Activated CD8-positive, alpha-beta memory T cell treated with anti-CD3 and anti-CD28 coated beads for 36 hours (primary cell): Measurements from ENCODE around the gene RAB8B. TPM values are rescaled to one million over a fixed set of nuclear protein-coding genes. Genes with fewer than 3 reads are reported as not detected.

Source experiments
- CTCF ChIA-PET: fragments of 350-600 bp; sonication (Branson Sonifier 250); formaldehyde crosslinking; loops from one replicate; lab custom pipeline; 2021; ENCODE audit warnings: antibody characterized with exemption; lab: Charles Lee
- POLR2A ChIA-PET: fragments of 350-600 bp; sonication (Branson Sonifier 250); formaldehyde crosslinking; loops from one replicate; lab custom pipeline; 2021; ENCODE audit warnings: antibody characterized with exemption; lab: Charles Lee
- total RNA-seq, 2 experiments: library from RNA; stranded (reverse); gene quantifications; one replicate each; pipeline ENCODE4 v1.2.3, GENCODE V29; 2021

Gene RAB8B
- total RNA-seq, 2 experiments from 2014 or later, result 156 to 165 TPM

DNA sequence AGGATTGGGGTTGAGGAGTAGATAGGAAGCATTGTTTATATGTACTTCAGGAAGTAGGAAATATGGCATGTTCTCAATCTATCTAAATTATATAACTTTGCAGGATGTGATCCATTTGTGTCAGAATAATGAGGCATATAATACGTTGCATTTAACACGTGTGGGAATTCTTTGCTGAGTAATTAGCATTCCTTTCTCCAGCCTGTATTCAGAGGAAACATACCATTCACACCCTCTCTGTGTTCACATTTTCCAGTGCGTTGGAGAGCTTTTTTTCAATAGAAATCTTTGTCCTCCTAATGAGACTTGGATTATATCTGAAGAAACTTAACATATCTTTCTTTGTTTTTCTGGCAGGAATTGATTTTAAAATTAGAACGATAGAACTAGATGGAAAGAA lies 55.0 kb downstream of the RAB8B start:
- ChIA-PET POLR2A (no interaction called here), CTCF (no interaction called here)

GRCh38 chr15:63244976-63245645 lies 55.7 kb downstream of the RAB8B start:
- CTCF ChIA-PET, result no interaction called here
- POLR2A ChIA-PET, result no interaction called here

- CTCF ChIA-PET, result interaction anchor here (1.1 kb wide), 1 partner anchor 15 kb away, joined by 3 read pairs; no protein-coding TSS in a partner anchor
- POLR2A ChIA-PET, result no interaction called here
These were observed 57.5 kb downstream of the RAB8B start for GRCh38 chr15:63246691-63247469.

- ChIA-PET CTCF (no interaction called here), POLR2A (no interaction called here)
These were observed 61.0 kb downstream of the RAB8B start for GRCh38 chr15:63250312-63250965.

- CTCF ChIA-PET, result no interaction called here
- POLR2A ChIA-PET, result no interaction called here
These were observed 62.3 kb downstream of the RAB8B start for GRCh38 chr15:63251701-63252100.

DNA sequence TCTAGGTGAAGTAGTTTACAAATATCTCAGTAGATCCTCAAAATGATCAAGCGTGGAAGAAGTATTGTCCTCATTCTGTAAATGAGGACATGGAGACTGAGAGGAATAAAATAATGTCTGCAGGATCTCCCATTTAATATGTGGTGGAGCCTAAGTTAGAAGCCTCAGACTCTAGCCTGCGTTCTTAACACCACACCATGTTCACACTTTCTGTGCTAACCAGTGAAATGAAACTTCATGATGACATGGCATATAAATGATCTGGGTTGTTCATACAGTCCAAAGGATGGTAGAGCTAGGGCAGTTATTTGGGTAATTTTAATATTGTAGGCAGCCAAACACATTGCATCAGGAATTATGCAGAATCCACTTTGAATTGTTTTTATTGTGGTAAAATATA lies 62.9 kb downstream of the RAB8B start:
- POLR2A ChIA-PET, result no interaction called here
- CTCF ChIA-PET, result no interaction called here

GRCh38 chr15:63254991-63255390 lies 65.6 kb downstream of the RAB8B start:
- CTCF ChIA-PET, result no interaction called here

DNA sequence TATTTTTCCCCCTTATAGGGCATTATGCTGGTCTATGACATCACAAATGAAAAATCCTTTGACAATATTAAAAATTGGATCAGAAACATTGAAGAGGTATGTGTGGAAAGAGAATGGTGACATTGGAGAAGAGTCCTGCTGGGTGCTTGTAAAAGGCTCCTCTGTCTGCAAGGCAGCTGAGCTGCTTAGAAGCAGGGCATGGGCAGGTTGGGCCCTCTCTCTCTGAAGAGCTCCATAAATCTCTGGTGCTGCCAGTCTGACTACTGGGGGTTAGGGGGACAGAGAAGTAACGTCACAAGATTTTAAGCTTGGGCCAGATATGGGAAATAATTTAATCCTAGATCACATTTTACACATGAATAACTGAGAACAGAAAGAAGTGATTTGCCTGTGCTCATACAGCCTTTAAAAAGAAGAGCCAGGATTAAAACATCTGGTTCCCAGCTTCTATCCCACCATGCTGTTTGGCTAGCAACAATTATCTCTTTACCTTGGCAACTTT lies 66.1 kb downstream of the RAB8B start:
- ChIA-PET CTCF (no interaction called here), POLR2A (no interaction called here)

More at GRCh38 chr15:63254991-63255390, 65.6 kb downstream of the RAB8B start:
- POLR2A ChIA-PET, result no interaction called here

- ChIA-PET POLR2A (no interaction called here), CTCF (no interaction called here)
These were observed 67.2 kb downstream of the RAB8B start for GRCh38 chr15:63256433-63257274.

DNA sequence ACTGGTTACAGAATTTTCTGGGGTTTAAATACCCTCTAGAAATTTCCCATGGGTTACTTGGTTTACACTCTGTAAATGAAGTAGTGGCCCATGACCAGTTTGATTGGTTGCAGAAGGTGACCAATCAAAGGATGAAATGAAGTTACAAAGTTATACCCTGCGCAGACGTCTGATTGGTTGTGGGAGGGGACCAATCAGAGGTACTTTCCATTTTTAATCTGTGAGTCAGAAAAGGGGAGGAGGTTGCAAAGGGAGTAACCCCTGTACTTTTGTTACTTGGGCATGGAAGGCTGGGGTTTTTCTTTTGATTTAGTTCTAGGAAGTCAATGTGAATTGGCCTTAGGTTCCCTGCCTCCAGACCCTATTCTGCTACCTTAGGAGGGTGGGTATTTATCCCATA lies 69.3 kb downstream of the RAB8B start:
- ChIA-PET CTCF (no interaction called here), POLR2A (no interaction called here)

DNA sequence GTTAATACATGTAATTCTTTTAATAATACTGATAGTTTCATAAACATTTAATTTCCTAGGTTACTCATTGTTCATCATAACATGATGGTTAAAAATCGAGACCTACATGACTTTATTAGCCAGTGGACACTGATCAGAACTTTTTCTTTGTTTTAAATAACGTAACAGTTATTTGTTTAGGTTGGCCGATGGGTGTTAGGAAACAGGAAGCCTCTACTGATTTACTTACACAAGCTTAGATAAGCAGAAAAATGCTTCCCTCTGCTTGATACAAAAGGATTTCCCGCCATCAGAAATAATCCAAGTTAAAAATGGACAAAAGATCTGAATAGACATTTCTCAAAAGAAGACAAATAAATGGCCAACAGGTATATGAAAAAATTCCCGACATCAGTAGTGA lies 71.4 kb downstream of the RAB8B start:
- POLR2A ChIA-PET, result no interaction called here
- CTCF ChIA-PET, result interaction anchor here (1.7 kb wide), 1 partner anchor 67 kb away, joined by 3 read pairs; no protein-coding TSS in a partner anchor

DNA sequence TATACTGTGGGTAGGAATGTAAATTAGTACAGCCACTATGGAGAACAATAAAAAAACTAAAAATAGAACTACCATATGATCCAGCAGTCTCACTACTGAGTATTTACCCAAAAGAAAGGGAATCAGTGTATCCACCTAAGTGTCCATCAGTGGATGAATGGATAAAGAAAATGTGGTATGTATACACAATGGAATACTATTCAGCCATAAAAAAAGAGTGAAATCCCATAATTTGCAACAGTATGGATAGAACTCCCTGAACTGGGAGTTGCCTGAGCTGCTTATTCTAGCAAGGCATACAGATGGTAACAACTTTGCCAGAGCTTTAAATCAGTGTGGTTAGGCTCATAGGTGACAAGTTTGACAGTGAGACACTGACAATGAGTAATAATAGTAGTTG lies 71.9 kb downstream of the RAB8B start:
- POLR2A ChIA-PET, result no interaction called here
- CTCF ChIA-PET, result interaction anchor here (1.2 kb wide), 1 partner anchor 14 kb away, joined by 3 read pairs; no protein-coding TSS in a partner anchor

DNA sequence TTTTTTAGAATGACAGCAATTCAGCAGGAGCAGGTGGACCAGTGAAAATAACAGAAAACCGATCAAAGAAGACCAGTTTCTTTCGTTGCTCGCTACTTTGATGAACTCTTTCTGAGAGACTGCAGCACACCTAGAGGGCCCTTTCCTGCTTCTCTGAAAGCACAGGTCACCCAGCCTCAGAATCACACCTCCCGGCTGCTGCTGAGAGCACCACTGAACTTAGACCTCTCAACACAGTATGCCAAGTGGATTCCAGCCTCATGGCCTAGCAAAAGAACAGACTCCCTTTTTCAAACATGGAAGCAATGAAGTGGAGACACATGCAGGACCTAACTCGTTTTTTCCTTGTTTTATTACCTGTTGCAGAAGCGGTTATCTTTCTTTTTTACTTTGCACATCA lies 74.1 kb downstream of the RAB8B start:
- POLR2A ChIA-PET, result no interaction called here
- CTCF ChIA-PET, result interaction anchor here (0.6 kb wide), 1 partner anchor 161 kb away, joined by 3 read pairs; no protein-coding TSS in a partner anchor

DNA sequence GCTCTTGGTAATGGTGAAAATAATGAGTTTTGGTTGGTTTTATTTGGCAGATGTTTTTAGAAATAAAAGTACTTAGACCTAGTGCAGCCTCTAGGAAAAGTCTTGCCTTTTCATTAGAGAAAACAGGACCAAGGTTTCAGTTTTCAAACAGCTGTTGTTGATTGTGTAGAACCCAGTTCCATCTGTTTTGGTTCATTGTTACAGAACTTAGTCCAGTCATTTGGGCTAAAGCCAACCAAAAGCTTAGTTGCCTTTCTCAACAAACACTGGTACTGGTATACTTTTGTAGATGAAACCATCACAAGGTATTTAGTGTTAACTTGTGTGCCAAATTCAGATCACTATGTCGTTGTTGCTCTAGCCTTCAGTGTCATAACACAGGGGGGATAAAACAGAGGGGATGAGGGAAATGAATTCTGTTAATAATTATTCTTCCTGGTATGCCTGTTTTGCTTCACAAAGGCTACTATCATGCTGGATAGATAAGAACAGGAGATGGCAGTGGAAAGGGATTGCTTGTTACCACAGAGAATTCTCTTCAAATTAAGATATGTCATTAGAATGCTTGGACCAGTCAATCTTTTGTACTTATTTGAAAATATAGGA lies 75.4 kb downstream of the RAB8B start:
- CTCF ChIA-PET, result interaction anchor here (1.1 kb wide), 1 partner anchor 12 kb away, joined by 3 read pairs; the partner anchor contains the start of gene APH1B
- POLR2A ChIA-PET, result no interaction called here

DNA sequence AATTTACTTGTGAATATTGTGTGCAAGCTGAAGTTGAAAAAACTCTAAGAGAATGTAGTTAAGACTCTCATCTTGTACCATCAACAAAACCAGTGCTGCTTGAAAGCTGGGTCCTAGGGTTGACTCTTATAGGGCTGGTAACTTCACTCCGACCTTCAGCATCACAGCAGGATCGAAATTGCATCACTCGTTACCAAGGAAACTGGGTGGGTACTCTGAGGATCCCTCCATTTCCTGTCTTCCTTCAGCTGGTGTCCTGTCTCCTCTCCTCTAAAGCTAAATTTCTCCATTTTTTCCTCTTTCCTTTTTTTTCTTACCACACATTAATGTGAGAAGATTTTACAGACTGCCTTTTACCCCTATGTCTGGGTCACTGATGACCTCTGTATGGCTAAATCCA lies 85.0 kb downstream of the RAB8B start:
- CTCF ChIA-PET, result no interaction called here
- POLR2A ChIA-PET, result no interaction called here

DNA sequence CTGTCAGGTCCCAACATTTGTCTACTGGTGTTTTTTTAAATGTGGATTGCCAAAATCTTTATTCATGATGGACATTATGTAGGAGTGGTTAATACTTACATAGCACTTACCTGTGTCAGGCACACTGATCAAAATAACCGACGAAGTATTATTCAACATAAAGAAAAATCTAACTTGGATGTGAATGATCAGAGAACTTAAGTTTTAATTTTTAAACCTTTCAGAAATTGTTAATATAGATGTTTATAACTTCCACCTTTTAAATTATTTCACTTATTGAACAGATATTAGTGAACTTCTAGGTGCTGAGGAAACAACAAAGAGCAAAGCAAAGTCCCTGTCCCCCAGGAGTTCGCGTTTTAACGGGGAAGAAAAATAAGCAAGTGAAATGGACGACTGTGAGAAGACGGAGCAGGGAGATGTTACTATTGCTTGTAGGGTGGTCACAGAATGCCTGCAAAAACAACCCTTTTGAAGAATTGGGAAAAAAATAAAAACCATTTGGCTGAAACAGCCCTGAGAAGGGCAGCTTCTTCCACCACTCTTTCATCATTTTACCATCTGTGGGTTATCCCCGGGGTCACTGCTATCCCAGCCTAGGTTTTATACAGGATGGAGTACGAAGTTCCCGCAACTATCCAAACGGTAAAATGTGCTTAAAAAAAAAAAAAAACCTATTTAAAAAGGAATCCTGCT lies 87.1 kb downstream of the RAB8B start:
- ChIA-PET CTCF (interaction anchor here (0.7 to 2.8 kb wide), 3 partner anchors 12 to 386 kb away, joined by 3 to 10 read pairs (median 5); no protein-coding TSS in a partner anchor), POLR2A (interaction anchor here (1.0 kb wide), 1 partner anchor 11 kb away, joined by 3 read pairs; no protein-coding TSS in a partner anchor)

- CTCF ChIA-PET, result interaction anchor here (0.7 to 2.8 kb wide), 4 partner anchors 11 to 385 kb away, joined by 3 to 10 read pairs (median 4); no protein-coding TSS in a partner anchor
- POLR2A ChIA-PET, result interaction anchor here (0.5 to 1.0 kb wide), 2 partner anchors 10 to 854 kb away, joined by 3 read pairs; no protein-coding TSS in a partner anchor
These were observed 87.9 kb downstream of the RAB8B start, which contains the start of gene APH1B for GRCh38 chr15:63277038-63277892. TSS of gene APH1B (plus strand) at chr15:63277605. CDS start at chr15:63277624, 19 bp downstream.
